H9 (cell line): ENCODE data around the gene ZNRF1. TPM values are rescaled to one million over a fixed set of nuclear protein-coding genes. Genes with fewer than 3 reads are reported as not detected.

Source experiments
- DNase-seq: peaks from one replicate; pipeline ENCODE4 v3.0.0-alpha.2; 2017
- H2AFZ ChIP-seq: one replicate; pipeline ENCODE4 v1.6.1; 2013; ENCODE audit warnings: mild to moderate bottlenecking, low read length, control low read depth, moderate library complexity
- H2AK5ac ChIP-seq: 2 replicates; pipeline ENCODE4 v1.6.1; 2013; ENCODE audit warnings: low read length, control low read depth, mixed read lengths; ENCODE audit not compliant: insufficient read length
- H2BK120ac ChIP-seq: one replicate; pipeline ENCODE4 v1.6.1; 2013; ENCODE audit warnings: low read depth, mild to moderate bottlenecking, low read length, control low read depth, inconsistent platforms; ENCODE audit not compliant: poor library complexity, severe bottlenecking
- H2BK12ac ChIP-seq: 2 replicates; pipeline ENCODE4 v1.6.1; 2013; ENCODE audit warnings: low read length, control low read depth, mixed read lengths, low read depth; ENCODE audit not compliant: insufficient read length
- H2BK15ac ChIP-seq: 2 replicates; pipeline ENCODE4 v1.6.1; 2013; ENCODE audit warnings: low read depth, low read length, control low read depth
- H2BK20ac ChIP-seq: one replicate; pipeline ENCODE4 v1.6.1; 2013; ENCODE audit warnings: low read depth, mild to moderate bottlenecking, low read length, control low read depth, inconsistent platforms; ENCODE audit not compliant: poor library complexity, severe bottlenecking
- H2BK5ac ChIP-seq: 2 replicates; pipeline ENCODE4 v1.6.1; 2013; ENCODE audit warnings: low read length, control low read depth, mixed read lengths; ENCODE audit not compliant: insufficient read length
- H3K14ac ChIP-seq: 2 replicates; pipeline ENCODE4 v1.6.1; 2013; ENCODE audit warnings: low read length, control low read depth; ENCODE audit not compliant: insufficient read depth
- H3K18ac ChIP-seq: 2 replicates; pipeline ENCODE4 v1.6.1; 2013; ENCODE audit warnings: low read depth, mild to moderate bottlenecking, mixed read lengths, low read length, control low read depth; ENCODE audit not compliant: insufficient read length
- H3K23ac ChIP-seq: 2 replicates; pipeline ENCODE4 v1.6.1; 2013; ENCODE audit warnings: low read length, control low read depth, mixed read lengths, low read depth; ENCODE audit not compliant: insufficient read length
- H3K23me2 ChIP-seq: 2 replicates; pipeline ENCODE4 v1.6.1; 2013; ENCODE audit warnings: low read depth, mild to moderate bottlenecking, mixed read lengths, low read length, control low read depth; ENCODE audit not compliant: insufficient read length, poor library complexity, severe bottlenecking
- H3K27ac ChIP-seq: 2 replicates; pipeline ENCODE4 v1.5.1; 2013; ENCODE audit warnings: low read length, control low read depth, mixed read lengths, low read depth; ENCODE audit not compliant: insufficient read length
- H3K27me3 ChIP-seq: 2 replicates; pipeline ENCODE4 v1.6.1; 2013; ENCODE audit warnings: low read length, control low read depth, inconsistent platforms; ENCODE audit not compliant: insufficient read depth
- H3K4ac ChIP-seq: 2 replicates; pipeline ENCODE4 v1.6.1; 2013; ENCODE audit warnings: low read depth, mild to moderate bottlenecking, control low read depth, inconsistent platforms, low read length, moderate library complexity
- H3K4me1 ChIP-seq: 2 replicates; pipeline ENCODE4 v1.6.1; 2013; ENCODE audit warnings: low read length, control low read depth, inconsistent platforms; ENCODE audit not compliant: insufficient read depth
- H3K4me2 ChIP-seq: 2 replicates; pipeline ENCODE4 v1.6.1; 2013; ENCODE audit warnings: low read length, control low read depth, mixed read lengths; ENCODE audit not compliant: insufficient read length, insufficient read depth
- H3K56ac ChIP-seq: 2 replicates; pipeline ENCODE4 v1.6.1; 2013; ENCODE audit warnings: low read depth, mild to moderate bottlenecking, mixed read lengths, low read length, control low read depth; ENCODE audit not compliant: insufficient read length
- H3K79me1 ChIP-seq: 2 replicates; pipeline ENCODE4 v1.6.1; 2013; ENCODE audit warnings: low read depth, mild to moderate bottlenecking, moderate library complexity, low read length, control low read depth, inconsistent platforms; ENCODE audit not compliant: insufficient read depth, poor library complexity, severe bottlenecking
- H3K79me2 ChIP-seq: 2 replicates; pipeline ENCODE4 v1.6.1; 2013; ENCODE audit warnings: low read length, control low read depth, inconsistent platforms; ENCODE audit not compliant: insufficient read depth
- H3K9ac ChIP-seq: 2 replicates; pipeline ENCODE4 v1.6.1; 2013; ENCODE audit warnings: low read length, control low read depth, mixed read lengths; ENCODE audit not compliant: insufficient read length; ENCODE audit errors: extremely low read depth
- H3K9me3 ChIP-seq: one replicate; pipeline ENCODE4 v1.6.1; 2013; ENCODE audit warnings: low read depth, low read length, inconsistent platforms; ENCODE audit not compliant: control insufficient read depth
- H3T11ph ChIP-seq: one replicate; pipeline ENCODE4 v1.6.1; 2013; ENCODE audit warnings: mild to moderate bottlenecking, low read length, control low read depth, inconsistent platforms
- H4K20me1 ChIP-seq: one replicate; pipeline ENCODE4 v1.6.1; 2013; ENCODE audit not compliant: control insufficient read depth, insufficient read length, insufficient read depth
- H4K5ac ChIP-seq: 2 replicates; pipeline ENCODE4 v1.6.1; 2013; ENCODE audit warnings: low read depth, mild to moderate bottlenecking, mixed read lengths, low read length, control low read depth; ENCODE audit not compliant: insufficient read length
- H4K8ac ChIP-seq: replicated peaks from 2 replicates; pipeline ENCODE4 v1.6.1; 2013; ENCODE audit warnings: low read length, control low read depth, mixed read lengths, low read depth; ENCODE audit not compliant: insufficient read length
- H4K91ac ChIP-seq: 2 replicates; pipeline ENCODE4 v1.6.1; 2013; ENCODE audit warnings: low read depth, mild to moderate bottlenecking, moderate library complexity, mixed read lengths, low read length, control low read depth; ENCODE audit not compliant: insufficient read length
- H3K27ac Mint-ChIP-seq, 3 experiments: 2 replicates in 2 of 3; 3 replicates in 1 of 3; pipeline ENCODE4 v1.8.0; 2020 to 2021; ENCODE audit warnings: mixed read lengths in 3 of 3, mild to moderate bottlenecking in 1 of 3, moderate library complexity in 1 of 3
- H3K27me3 Mint-ChIP-seq: 2 replicates; pipeline ENCODE4 v1.8.0; 2021; ENCODE audit warnings: low read depth, mild to moderate bottlenecking, moderate library complexity, mixed read lengths
- H3K36me3 Mint-ChIP-seq, 3 experiments: 2 replicates in 2 of 3; 3 replicates in 1 of 3; pipeline ENCODE4 v1.8.0; 2020 to 2021; ENCODE audit warnings: low read depth in 3 of 3, mixed read lengths in 3 of 3; ENCODE audit not compliant: insufficient read depth in 1 of 3
- H3K4me1 Mint-ChIP-seq, 2 experiments: 2 replicates each; pipeline ENCODE4 v1.8.0; 2020; ENCODE audit warnings: mixed read lengths in 2 of 2
- H3K4me3 Mint-ChIP-seq, 2 experiments: 2 replicates in 1 of 2; 3 replicates in 1 of 2; pipeline ENCODE4 v1.8.0; 2020 to 2021; ENCODE audit warnings: mild to moderate bottlenecking in 2 of 2, mixed read lengths in 2 of 2, moderate library complexity in 1 of 2
- H3K9me3 Mint-ChIP-seq, 2 experiments: 2 replicates in 1 of 2; 3 replicates in 1 of 2; pipeline ENCODE4 v1.8.0; 2020; ENCODE audit warnings: mild to moderate bottlenecking in 2 of 2, mixed read lengths in 2 of 2, moderate library complexity in 1 of 2
- CTCF ChIP-seq: fragments of 200-600 bp; sonication (generic); conservative IDR thresholded peaks from 3 replicates; pipeline ENCODE4 v1.8.0; 2021; ENCODE audit warnings: antibody characterized with exemption, mild to moderate bottlenecking
- total RNA-seq: library from RNA; stranded (reverse); gene quantifications from 2 replicates; pipeline ENCODE4 v1.2.1, GENCODE V29; 2021

The ZNRF1 gene
- total RNA-seq, 1 experiment from 2014 or later: 49.6 TPM

- no peaks in the 10 kb centered on the region for H3K9me3 ChIP-seq
- H3K9me3 Mint-ChIP-seq: peaks cover 2 to 3% of the 10 kb centered on the region in 2 experiments; a peak in 1 of 5 replicates
Observed at GRCh38 chr16:75029854-75030253, 31.0 kb downstream of the ZNRF1 start.

More at GRCh38 chr16:75029854-75030253, 31.0 kb downstream of the ZNRF1 start:
- Mint-ChIP-seq H3K4me3 (no peak overlapping the region), H3K27ac (no peak overlapping the region), H3K4me1 (peaks cover 0 to 6% of the 10 kb centered on the region in 2 experiments; a peak in 2 of 4 replicates), H3K36me3 (peaks cover 0 to 12% (median 2%) of the 10 kb centered on the region in 3 experiments; a peak in 3 of 7 replicates), H3K27me3 (no peaks in the 10 kb centered on the region)
- Histone ChIP-seq H3K14ac (no peak overlapping the region), H2AK5ac (no peak overlapping the region), H3K27ac (no peak overlapping the region), H3K79me2 (peaks cover 6% of the 10 kb centered on the region; the same call in 1 of the 2 replicates), H2BK12ac (no peak overlapping the region), H3T11ph (no peak overlapping the region), H3K23ac (no peak overlapping the region), H4K5ac (no peak overlapping the region), H3K23me2 (no peaks in the 10 kb centered on the region), H4K20me1 (no peaks in the 10 kb centered on the region), H3K4ac (no peak overlapping the region), H2BK5ac (no peak overlapping the region), H3K4me2 (no peak overlapping the region), H3K56ac (no peak overlapping the region), H2AFZ (no peak overlapping the region), H4K91ac (no peak overlapping the region), H2BK120ac (no peak overlapping the region), H2BK15ac (no peak overlapping the region), H3K79me1 (no peaks in the 10 kb centered on the region), H2BK20ac (no peak overlapping the region), H4K8ac (no peak overlapping the region), H3K4me1 (peaks cover 6% of the 10 kb centered on the region; the same call in 1 of the 2 replicates), H3K9ac (no peak overlapping the region), H3K27me3 (no peaks in the 10 kb centered on the region), H3K18ac (no peak overlapping the region)
- DNase-seq: no peak
- TF ChIP-seq CTCF: no peak
